ENCODE measurements around the gene JAGN1. TPM values are rescaled to one million over a fixed set of nuclear protein-coding genes. Genes with fewer than 3 reads are reported as not detected.
"Not testable (repeated sequence)": the region's sequence is repeated elsewhere in the genome, so short reads cannot be mapped to it uniquely, and the experiment has no call there.

Gene JAGN1
- total RNA-seq, 1 donor from 2014 or later = 19.7 TPM

GRCh38 chr3:9864200-9864927 lies 26.0 kb upstream of the JAGN1 start:
- intact Hi-C loops (cut with DNase I) = no loop called here
- DNase-seq (ENCODE audit: low spot score) = peak; percentile 85
- peak; percentile 80 for ATAC-seq

- DNase-seq (ENCODE audit: low spot score); ATAC-seq; intact Hi-C loops (cut with DNase I): not testable (repeated sequence)
Measured at GRCh38 chr3:9865125-9865637, 25.2 kb upstream of the JAGN1 start.

DNA sequence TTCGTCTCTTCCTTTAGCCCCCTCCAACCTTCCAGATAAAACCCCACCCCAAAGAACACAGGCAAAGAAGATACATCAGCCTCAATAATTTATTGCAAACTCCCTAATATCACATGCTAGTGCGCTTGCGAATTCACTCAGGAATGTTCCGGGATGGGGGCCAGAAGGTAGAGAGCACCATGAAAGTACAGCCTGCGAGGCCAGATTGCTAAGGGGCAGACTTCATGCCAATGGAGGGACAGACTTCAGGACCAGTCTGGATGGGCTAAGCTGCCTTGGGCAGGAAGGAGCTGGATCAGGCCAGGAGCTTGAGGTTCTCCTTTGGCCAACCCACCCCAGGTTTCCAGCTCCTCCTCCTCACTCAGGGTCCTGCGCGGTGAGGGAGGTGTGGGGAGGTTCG lies 23.8 kb upstream of the JAGN1 start:
- intact Hi-C loops (cut with DNase I) = no loop called here
- no peak for DNase-seq (ENCODE audit: low spot score)
- no peak for ATAC-seq

GRCh38 chr3:9867106-9867505 lies 23.3 kb upstream of the JAGN1 start:
- ATAC-seq = no peak
- DNase-seq (ENCODE audit: low spot score) = no peak
- intact Hi-C loops (cut with DNase I) = no loop called here

- ATAC-seq (no peak), DNase-seq (ENCODE audit: low spot score) (no peak)
- intact Hi-C loops (cut with DNase I) = no loop called here
Measured at GRCh38 chr3:9869955-9870354, 20.5 kb upstream of the JAGN1 start.

DNA sequence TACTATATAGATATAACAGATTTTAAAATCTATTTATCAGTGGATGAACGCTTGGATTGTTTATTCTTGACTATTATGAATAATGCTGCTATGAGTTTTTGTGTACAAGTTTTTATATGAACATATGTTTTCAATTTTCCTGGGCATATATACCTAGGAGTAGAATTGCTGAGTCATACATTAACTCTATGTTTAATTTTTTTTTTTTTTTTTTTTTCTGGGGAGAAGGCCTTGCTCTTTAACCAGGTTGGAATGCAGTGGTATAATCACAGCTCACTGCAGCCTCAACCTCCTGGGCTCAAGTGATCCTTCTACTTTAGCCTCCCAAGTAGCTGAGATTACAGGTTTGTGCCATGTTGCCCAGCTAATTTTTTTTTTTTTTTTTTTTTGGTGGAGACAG lies 19.4 kb upstream of the JAGN1 start:
- ATAC-seq = no peak
- intact Hi-C loops (cut with DNase I) = no loop called here
- no peak for DNase-seq (ENCODE audit: low spot score)

DNA sequence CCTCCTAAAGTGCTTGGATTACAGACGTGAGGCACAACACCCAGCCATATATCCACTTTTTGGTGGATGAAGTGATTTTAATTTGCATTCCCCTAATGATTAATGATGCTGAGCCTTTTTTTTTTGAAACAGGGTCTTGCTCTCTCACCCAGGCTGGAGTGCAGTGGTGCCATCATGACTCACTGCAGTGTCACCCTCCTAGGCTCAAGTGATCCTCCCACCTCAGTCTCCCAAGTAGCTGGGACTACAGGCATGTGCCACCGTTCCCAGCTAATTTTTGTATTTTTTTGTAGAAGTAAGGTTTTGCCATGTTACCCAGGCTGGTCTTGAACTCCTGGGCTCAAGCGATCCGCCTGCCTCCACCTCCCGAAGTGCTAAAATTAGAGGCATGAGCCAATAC lies 18.3 kb upstream of the JAGN1 start:
- intact Hi-C loops (cut with DNase I); DNase-seq (ENCODE audit: low spot score); ATAC-seq: not testable (repeated sequence)

DNA sequence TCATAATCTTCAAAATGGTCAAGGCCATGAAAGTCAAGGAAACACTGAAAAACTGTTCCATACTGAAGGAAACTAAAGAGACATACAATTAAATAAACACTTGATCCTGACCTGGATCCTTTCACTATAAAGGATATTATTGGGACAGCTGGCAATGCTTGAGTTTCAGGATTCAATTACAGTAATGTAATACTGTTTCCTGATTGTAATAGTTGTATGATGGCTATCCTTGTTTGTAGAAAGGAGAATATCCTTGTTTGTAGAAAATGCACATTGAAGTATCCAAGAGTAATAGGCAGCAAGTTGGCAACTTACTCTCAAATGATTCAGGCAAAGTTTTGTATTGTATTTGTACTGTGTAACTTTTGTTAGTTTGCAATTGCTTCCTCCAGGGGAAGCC lies 15.0 kb upstream of the JAGN1 start:
- ATAC-seq (no peak), DNase-seq (ENCODE audit: low spot score) (no peak)
- intact Hi-C loops (cut with DNase I) = no loop called here

- intact Hi-C loops (cut with DNase I) = loop anchor here (2.0 kb wide), 1 partner anchor 37 kb away; no protein-coding TSS in a partner anchor
- not testable (repeated sequence) for ATAC-seq; DNase-seq (ENCODE audit: low spot score)
Measured at GRCh38 chr3:9876255-9876654, 14.2 kb upstream of the JAGN1 start.

GRCh38 chr3:9876991-9877390 lies 13.4 kb upstream of the JAGN1 start:
- DNase-seq (ENCODE audit: low spot score) (no peak), ATAC-seq (no peak)
- intact Hi-C loops (cut with DNase I) = loop anchor here (2.0 kb wide), 1 partner anchor 38 kb away; no protein-coding TSS in a partner anchor

GRCh38 chr3:9878700-9879099 lies 11.7 kb upstream of the JAGN1 start:
- intact Hi-C loops (cut with DNase I) = no loop called here
- DNase-seq (ENCODE audit: low spot score) (no peak), ATAC-seq (peak; percentile 53)

DNA sequence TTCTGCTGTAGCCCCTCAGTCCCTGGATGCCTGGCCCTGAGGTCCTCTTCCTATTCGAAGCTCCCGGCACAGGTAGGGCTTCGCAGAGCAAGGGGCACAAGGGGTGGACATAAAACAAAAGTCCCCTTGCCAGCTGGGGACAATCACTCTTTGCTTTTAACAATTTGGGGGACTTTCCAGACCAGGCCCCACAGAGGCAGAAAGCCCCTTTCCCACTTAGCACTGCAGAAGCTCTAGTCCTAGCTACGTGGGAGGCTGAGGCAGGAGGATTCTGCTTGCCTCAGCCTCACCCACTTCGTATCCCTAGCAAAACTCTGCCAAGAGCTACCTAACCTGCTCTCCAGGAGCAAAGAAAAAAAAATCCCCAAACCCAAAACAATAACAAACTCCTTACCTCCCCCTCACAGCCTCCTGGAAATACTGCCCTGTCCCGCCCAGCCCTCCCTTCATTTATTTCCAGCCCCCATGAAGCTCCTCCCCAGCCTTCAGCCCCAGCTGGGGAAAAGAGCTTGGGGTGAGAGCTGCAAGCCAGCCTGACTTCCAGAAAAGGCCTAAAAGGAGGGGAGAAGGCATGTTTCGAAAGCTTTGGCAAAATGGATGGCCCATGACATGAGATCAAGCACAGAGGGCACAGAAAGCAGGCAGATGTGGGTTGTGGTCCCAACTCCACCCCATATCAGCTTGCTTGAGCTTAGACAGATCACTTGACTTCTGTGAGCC lies 10.4 kb upstream of the JAGN1 start, which contains the start of gene CIDEC:
CIDEC (minus strand) TSS at position 424 of the 720 bp plus-strand sequence. CDS start 1,767 bp downstream, outside the sequence.
- intact Hi-C loops (cut with DNase I) = no loop called here
- DNase-seq (ENCODE audit: low spot score) (no peak), ATAC-seq (peak; percentile 52)

DNA sequence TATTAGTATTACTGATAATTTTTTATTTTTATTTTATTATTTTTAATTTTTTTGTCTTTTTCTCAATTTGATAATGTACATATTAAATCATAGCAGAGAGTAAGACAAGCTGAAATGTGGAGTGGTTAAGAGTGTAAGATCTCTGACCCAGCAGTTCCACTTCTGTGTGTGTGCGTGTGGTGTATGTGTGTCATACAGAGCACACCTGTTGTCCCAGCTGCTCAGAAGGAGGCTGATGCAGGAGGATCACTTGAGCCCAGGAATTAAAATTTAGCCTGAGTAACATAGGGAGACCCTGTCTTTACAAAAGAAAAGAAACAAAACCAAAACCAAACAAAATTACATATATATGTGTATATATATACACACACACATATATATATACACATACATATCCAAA lies 9.0 kb upstream of the JAGN1 start:
- intact Hi-C loops (cut with DNase I) = no loop called here
- no peak for ATAC-seq
- no peak for DNase-seq (ENCODE audit: low spot score)

DNA sequence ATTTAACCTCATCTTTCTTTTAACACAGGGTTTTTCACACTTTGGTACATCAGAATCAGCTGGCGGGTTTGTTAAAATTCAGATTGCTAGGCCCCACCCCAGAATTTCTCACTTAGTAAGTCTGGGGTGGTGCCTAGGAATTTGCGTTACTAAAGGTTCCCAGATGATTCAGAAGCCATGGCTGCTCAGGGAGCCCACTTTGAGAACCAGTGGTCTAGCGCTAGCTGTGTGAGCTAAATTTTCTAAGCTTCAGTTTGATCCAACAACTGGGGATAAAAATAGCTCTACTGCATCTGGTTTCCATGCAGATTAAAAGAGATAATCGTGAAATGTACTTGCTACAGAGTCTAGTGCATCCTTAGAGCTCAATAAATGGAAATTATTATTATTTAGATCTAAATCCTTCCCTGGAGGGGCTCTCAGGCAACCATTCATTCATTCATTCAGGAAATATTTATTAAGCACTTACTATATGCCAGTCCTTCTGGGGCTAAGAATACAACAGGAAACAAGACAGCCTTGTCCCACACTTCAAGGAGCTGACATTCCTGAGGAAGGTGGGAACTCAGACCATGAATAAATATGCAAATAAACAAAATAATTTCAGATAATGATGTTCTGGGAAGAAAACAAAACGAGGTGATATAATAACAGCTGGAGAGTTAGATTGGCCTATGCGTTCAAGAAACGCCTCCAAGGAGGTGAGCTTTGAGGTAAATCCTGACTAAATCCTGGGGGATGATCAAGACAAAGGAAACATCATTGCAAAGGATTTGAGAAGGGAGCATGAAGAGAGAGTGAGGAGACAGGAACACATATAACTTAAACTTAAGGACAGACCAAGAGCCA lies 6.5 kb upstream of the JAGN1 start:
- intact Hi-C loops (cut with DNase I) = no loop called here
- ATAC-seq (no peak), DNase-seq (ENCODE audit: low spot score) (no peak)

GRCh38 chr3:9884555-9885165 lies 5.8 kb upstream of the JAGN1 start:
- DNase-seq (ENCODE audit: low spot score) = no peak
- intact Hi-C loops (cut with DNase I) = no loop called here
- peak; percentile 15 for ATAC-seq

DNA sequence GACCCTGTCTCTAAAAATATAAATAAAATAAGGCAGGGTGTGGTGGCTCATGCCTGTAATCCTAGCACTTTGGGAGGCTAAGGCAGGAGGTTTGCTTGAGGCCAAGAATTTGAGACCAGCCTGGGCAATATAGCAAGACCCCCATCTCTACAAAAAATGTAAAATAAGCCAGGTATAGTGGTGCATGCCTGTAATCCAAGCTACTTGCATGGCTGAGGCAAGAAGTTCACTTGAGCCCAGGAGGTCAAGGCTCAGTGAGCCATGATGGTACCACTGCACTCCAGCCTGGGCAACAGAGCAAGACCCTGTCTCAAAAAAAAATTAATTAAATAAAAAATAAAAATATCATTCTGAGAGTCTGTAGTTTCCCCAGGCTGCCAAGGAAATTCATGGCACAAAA lies 4.1 kb upstream of the JAGN1 start:
- DNase-seq (ENCODE audit: low spot score) (no peak), ATAC-seq (no peak)
- intact Hi-C loops (cut with DNase I) = no loop called here

GRCh38 chr3:9887480-9887879 lies 2.9 kb upstream of the JAGN1 start:
- DNase-seq (ENCODE audit: low spot score) = no peak
- ATAC-seq = no peak
- intact Hi-C loops (cut with DNase I) = no loop called here

DNA sequence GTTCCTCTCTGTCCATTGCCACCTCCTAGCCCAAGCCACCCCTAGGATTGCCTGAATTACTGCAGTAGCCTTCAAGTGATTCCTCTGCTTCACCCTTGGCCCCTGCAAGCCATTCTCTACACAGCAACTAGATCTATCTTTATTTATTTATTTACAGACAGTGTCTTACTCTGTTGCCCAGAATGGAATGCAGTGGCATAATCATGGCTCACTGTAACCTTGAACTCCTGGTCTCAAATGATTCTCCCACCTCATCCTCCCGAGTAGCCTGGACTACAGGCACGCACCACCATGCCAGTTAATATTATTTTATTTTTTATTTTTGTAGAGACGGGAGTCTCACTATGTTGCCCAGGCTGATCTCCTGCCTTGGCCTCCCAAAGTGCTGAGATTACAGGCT lies 1.9 kb upstream of the JAGN1 start:
- no peak for ATAC-seq
- intact Hi-C loops (cut with DNase I) = no loop called here

DNA sequence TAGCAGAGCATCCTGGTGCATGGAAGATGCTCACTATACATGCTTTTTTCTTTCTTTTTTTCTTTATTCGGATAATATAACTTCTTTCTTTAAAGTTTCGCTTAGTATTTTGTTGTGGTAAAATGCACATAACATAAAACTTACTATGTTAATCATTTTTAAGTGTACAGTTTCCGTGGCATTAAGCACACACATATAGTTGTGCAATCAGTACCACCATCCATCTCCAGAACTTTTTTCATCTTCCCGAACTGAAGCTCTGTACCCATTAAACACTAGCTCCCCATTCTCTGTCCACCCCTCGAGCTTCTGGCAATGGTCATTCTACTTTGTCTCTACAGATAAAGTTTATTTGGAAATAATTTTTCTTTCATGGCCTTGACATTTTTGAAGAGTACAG lies 1.0 kb upstream of the JAGN1 start:
- DNase-seq (ENCODE audit: low spot score) = no peak
- ATAC-seq = no peak
- intact Hi-C loops (cut with DNase I) = no loop called here

More for the DNA sequence above, 1.9 kb upstream of the JAGN1 start:
- DNase-seq (ENCODE audit: low spot score) = no peak

Data from sciatic nerve (tissue), 2 donors.